GM23248 (cell line): ENCODE measurements around the gene LRP1.

Experiments used
- EZH2 ChIP-seq: fragments of 200-600 bp; sonication (generic); IDR thresholded peaks from 2 replicates; pipeline ENCODE4 v1.6.1; 2018; ENCODE audit warnings: antibody characterized with exemption, mild to moderate bottlenecking; ENCODE audit not compliant: insufficient read depth, poor library complexity, severe bottlenecking
- EZH2phosphoT487 ChIP-seq: fragments of 200-600 bp; sonication (generic); IDR thresholded peaks from 2 replicates; pipeline ENCODE4 v1.6.1; 2018; ENCODE audit warnings: antibody characterized with exemption, moderate library complexity, mild to moderate bottlenecking, low read depth; ENCODE audit not compliant: insufficient read depth

DNA sequence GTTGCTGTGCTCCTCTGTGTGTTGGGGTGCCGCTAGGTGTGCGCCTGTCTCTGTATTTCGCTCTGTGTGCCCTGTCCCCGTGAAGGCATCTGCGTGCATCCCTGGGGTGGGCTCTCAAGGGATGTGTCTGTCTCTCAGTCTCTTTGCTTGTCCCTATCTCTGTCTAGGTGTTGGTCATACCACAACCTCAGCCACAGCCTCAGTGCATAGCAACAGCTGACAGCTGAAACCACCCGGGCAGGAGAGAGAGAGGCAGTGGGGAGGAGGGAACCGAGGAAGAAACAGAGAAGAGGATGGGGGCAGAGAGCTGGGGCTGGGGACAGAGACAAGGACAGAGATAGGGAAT lies 87.4 kb downstream of the LRP1 start:
- TF ChIP-seq EZH2phosphoT487 (no peak), EZH2 (no peak)
